Aorta (tissue), 5 donors: ENCODE measurements around the gene GBF1. TPM values are rescaled to one million over a fixed set of nuclear protein-coding genes. Genes with fewer than 3 reads are reported as not detected.
A peak's percentile ranks its signal among the peaks of the same experiment; 100 is the strongest.

ENCODE experiments used
- ATAC-seq: fragments of 200-7000 bp; cut with Tn5 transposase; one replicate; pipeline ENCODE4 v1.9.1; 2022; ENCODE audit warnings: moderate library complexity; ENCODE audit not compliant: low FRiP score
- DNase-seq, 2 donors: peaks; one replicate each; pipeline ENCODE4 v3.0.0-alpha.2; 2020
- H3K27ac ChIP-seq, 2 donors: one replicate each; pipeline ENCODE4 v1.5.1; 2013; ENCODE audit warnings: low read length in 2 of 2, mild to moderate bottlenecking in 2 of 2, moderate library complexity in 2 of 2, control low read depth in 1 of 2, inconsistent platforms in 1 of 2, low read depth in 1 of 2
- H3K27me3 ChIP-seq, 2 donors: one replicate each; pipeline ENCODE4 v1.6.1; 2013; ENCODE audit warnings: control low read depth in 1 of 2, low read length in 1 of 2, mild to moderate bottlenecking in 1 of 2, moderate library complexity in 1 of 2; ENCODE audit not compliant: insufficient read depth in 2 of 2, control insufficient read depth in 1 of 2
- H3K36me3 ChIP-seq, 2 donors: one replicate each; pipeline ENCODE4 v1.6.1; 2013; ENCODE audit warnings: control low read depth in 1 of 2, low read length in 1 of 2, mild to moderate bottlenecking in 1 of 2; ENCODE audit not compliant: insufficient read depth in 2 of 2, control insufficient read depth in 1 of 2
- H3K4me1 ChIP-seq, 2 donors: one replicate each; pipeline ENCODE4 v1.6.1; 2013; ENCODE audit warnings: low read length in 2 of 2, control low read depth in 1 of 2, mild to moderate bottlenecking in 1 of 2, moderate library complexity in 1 of 2; ENCODE audit not compliant: insufficient read depth in 2 of 2, control insufficient read depth in 1 of 2
- H3K4me3 ChIP-seq, 2 donors: one replicate each; pipeline ENCODE4 v1.5.1; 2013; ENCODE audit warnings: low read length in 2 of 2, control low read depth in 1 of 2, mild to moderate bottlenecking in 1 of 2
- H3K9me3 ChIP-seq: one replicate; pipeline ENCODE4 v1.6.1; 2013; ENCODE audit warnings: mild to moderate bottlenecking, low read length; ENCODE audit not compliant: control insufficient read depth
- WGBS, 2 donors: extraction: QIAGEN DNeasy Blood & Tissue Kit; methylation state at CpG; one replicate each; pipeline ENCODE4 v1.1.7; 2013; 5-methylcytosine and 5-hydroxymethylcytosine counted together
- intact Hi-C, 2 donors: fragments of 100-400 bp; cut with DNase I; formaldehyde crosslinking; loops; one replicate each; pipeline versions ENCODE4 v1.14.2 to v1.15.0; 2022
- polyA plus RNA-seq, 2 donors: library from polyadenylated mRNA; stranded (reverse); fragments of 200-250 nt; gene quantifications; one replicate each; pipeline ENCODE4 v1.2.3, GENCODE V29; 2013
- total RNA-seq, 2 donors: library from RNA; stranded (reverse); fragmentation: NEBNext Ultra II Directional; extraction: Animal tissue kit (Norgen Biotek cat#: 25700); gene quantifications; one replicate each; pipeline ENCODE4 v1.2.1, GENCODE V29; 2021
- donor health status: healthy with polysubstance abuse.
- donor health status: Bipolar disorder and iron deficiency.
- donor health status: DM: no; HTN: no; CAD: no.
- donor health status: DM: no; HTN: no; CAD: no.
- donor health status: DM: yes; HTN: yes; CAD: no.

GBF1 gene
- total and polyA plus RNA-seq, 4 donors = 7.1 to 44.0 (median 32.6) TPM

- DNase-seq = no peak
- Histone ChIP-seq H3K27me3 (no peaks in the 10 kb centered on the region), H3K4me1 (peaks cover 7 to 12% of the 10 kb centered on the region in 2 donors), H3K4me3 (no peak overlapping the region), H3K36me3 (no peaks in the 10 kb centered on the region), H3K9me3 (no peaks in the 10 kb centered on the region), H3K27ac (no peak overlapping the region)
- 93 to 94% methylated on average over 2 of the region's 2 CpGs for WGBS, 2 donors
- no peak for ATAC-seq
- intact Hi-C loops = no loop called here
Observed at GRCh38 chr10:102284531-102284930, 39.2 kb downstream of the GBF1 start.

GRCh38 chr10:102285133-102285532 lies 39.8 kb downstream of the GBF1 start:
- DNase-seq (no peak), ATAC-seq (no peak)
- H3K4me3 ChIP-seq = no peak overlapping the region
- intact Hi-C loops = no loop called here
- H3K27ac ChIP-seq = no peak overlapping the region
- WGBS, 2 donors = 96% methylated on average over 2 of the region's 2 CpGs
- peaks cover 6 to 7% of the 10 kb centered on the region in 2 donors for H3K4me1 ChIP-seq
- H3K9me3 ChIP-seq = no peaks in the 10 kb centered on the region
- no peaks in the 10 kb centered on the region for H3K27me3 ChIP-seq
- H3K36me3 ChIP-seq = no peaks in the 10 kb centered on the region

- H3K9me3 ChIP-seq = no peaks in the 10 kb centered on the region
- ATAC-seq (no peak), DNase-seq (no peak)
- no peaks in the 10 kb centered on the region for H3K27me3 ChIP-seq
- H3K27ac ChIP-seq = no peak overlapping the region
- H3K4me1 ChIP-seq = peaks cover 3% of the 10 kb centered on the region in 2 donors
- intact Hi-C loops = no loop called here
- no peaks in the 10 kb centered on the region for H3K36me3 ChIP-seq
- H3K4me3 ChIP-seq = no peak overlapping the region
- 17 to 30% methylated on average over 2 of the region's 2 CpGs for WGBS, 2 donors
Observed at GRCh38 chr10:102286216-102286615, 40.9 kb downstream of the GBF1 start.

- H3K9me3 ChIP-seq = no peaks in the 10 kb centered on the region
- no peaks in the 10 kb centered on the region for H3K27me3 ChIP-seq
- no peak overlapping the region for H3K27ac ChIP-seq
- intact Hi-C loops = no loop called here
- ATAC-seq (no peak), DNase-seq (no peak)
- peaks cover 3 to 5% of the 10 kb centered on the region in 2 donors for H3K4me1 ChIP-seq
- no peak overlapping the region for H3K4me3 ChIP-seq
- H3K36me3 ChIP-seq = no peaks in the 10 kb centered on the region
Observed at GRCh38 chr10:102287538-102287937, 42.2 kb downstream of the GBF1 start.

GRCh38 chr10:102287991-102288390 lies 42.7 kb downstream of the GBF1 start:
- Histone ChIP-seq H3K27ac (no peak overlapping the region), H3K4me1 (peaks cover 3 to 5% of the 10 kb centered on the region in 2 donors), H3K9me3 (no peaks in the 10 kb centered on the region), H3K4me3 (no peak overlapping the region), H3K36me3 (no peaks in the 10 kb centered on the region), H3K27me3 (no peaks in the 10 kb centered on the region)
- no peak for ATAC-seq
- DNase-seq = no peak
- 88 to 93% methylated on average over 4 of the region's 4 CpGs for WGBS, 2 donors
- intact Hi-C loops = no loop called here

GRCh38 chr10:102289356-102289755 lies 44.0 kb downstream of the GBF1 start:
- DNase-seq (no peak), ATAC-seq (no peak)
- 97 to 100% methylated on average over 2 of the region's 2 CpGs for WGBS, 2 donors
- no peak overlapping the region for H3K4me3 ChIP-seq
- intact Hi-C loops = no loop called here
- H3K9me3 ChIP-seq = no peaks in the 10 kb centered on the region
- H3K36me3 ChIP-seq = no peaks in the 10 kb centered on the region
- no peak overlapping the region for H3K27ac ChIP-seq
- no peaks in the 10 kb centered on the region for H3K27me3 ChIP-seq
- H3K4me1 ChIP-seq = peaks cover 3 to 5% of the 10 kb centered on the region in 2 donors

- WGBS, 2 donors = 92 to 93% methylated on average over 3 of the region's 3 CpGs
- H3K27ac ChIP-seq = no peak overlapping the region
- intact Hi-C loops = no loop called here
- H3K36me3 ChIP-seq = no peaks in the 10 kb centered on the region
- no peaks in the 10 kb centered on the region for H3K9me3 ChIP-seq
- no peak overlapping the region for H3K4me3 ChIP-seq
- no peaks in the 10 kb centered on the region for H3K27me3 ChIP-seq
- H3K4me1 ChIP-seq = peaks cover 3 to 5% of the 10 kb centered on the region in 2 donors
- DNase-seq = no peak
- no peak for ATAC-seq
Observed at GRCh38 chr10:102289840-102290239, 44.5 kb downstream of the GBF1 start.

GRCh38 chr10:102291221-102291905 lies 46.0 kb downstream of the GBF1 start:
- peaks cover 0 to 4% of the 10 kb centered on the region in 2 donors for H3K4me1 ChIP-seq
- 59 to 68% methylated on average over 4 of the region's 4 CpGs for WGBS, 2 donors
- no peak for DNase-seq

GRCh38 chr10:102297101-102297500 lies 51.8 kb downstream of the GBF1 start:
- H3K4me1 ChIP-seq = peaks cover 3 to 4% of the 10 kb centered on the region in 2 donors
- no peaks in the 10 kb centered on the region for H3K9me3 ChIP-seq
- 91% methylated on average over 1 of the region's 1 CpG for WGBS, 2 donors
- no peak overlapping the region for H3K27ac ChIP-seq
- H3K36me3 ChIP-seq = no peaks in the 10 kb centered on the region
- no peaks in the 10 kb centered on the region for H3K27me3 ChIP-seq
- DNase-seq (no peak), ATAC-seq (no peak)
- H3K4me3 ChIP-seq = no peak overlapping the region
- intact Hi-C loops = no loop called here

More at GRCh38 chr10:102291221-102291905, 46.0 kb downstream of the GBF1 start:
- no peaks in the 10 kb centered on the region for H3K9me3 ChIP-seq
- intact Hi-C loops = no loop called here
- ATAC-seq = no peak
- H3K4me3 ChIP-seq = no peak overlapping the region
- H3K27ac ChIP-seq = peak overlapping the region in 1 of 2 donors; percentile 10
- H3K36me3 ChIP-seq = no peaks in the 10 kb centered on the region
- no peaks in the 10 kb centered on the region for H3K27me3 ChIP-seq
